Stimulated activated CD8-positive, alpha-beta memory T cell treated with anti-CD3 and anti-CD28 coated beads, Interleukin-12 subunit alpha, Interleukin-12 subunit beta, amount 100 ng/mL, for 24 hours (primary cell): ENCODE results near the gene MRPL58.
"Not testable (repeated sequence)": the region's sequence is repeated elsewhere in the genome, so short reads cannot be mapped to it uniquely, and the experiment has no call there.

Source experiments
- DNase-seq: peaks from one replicate; pipeline ENCODE4 v3.0.0-alpha.2; 2020; ENCODE audit errors: extremely low read depth

Gene MRPL58

DNA sequence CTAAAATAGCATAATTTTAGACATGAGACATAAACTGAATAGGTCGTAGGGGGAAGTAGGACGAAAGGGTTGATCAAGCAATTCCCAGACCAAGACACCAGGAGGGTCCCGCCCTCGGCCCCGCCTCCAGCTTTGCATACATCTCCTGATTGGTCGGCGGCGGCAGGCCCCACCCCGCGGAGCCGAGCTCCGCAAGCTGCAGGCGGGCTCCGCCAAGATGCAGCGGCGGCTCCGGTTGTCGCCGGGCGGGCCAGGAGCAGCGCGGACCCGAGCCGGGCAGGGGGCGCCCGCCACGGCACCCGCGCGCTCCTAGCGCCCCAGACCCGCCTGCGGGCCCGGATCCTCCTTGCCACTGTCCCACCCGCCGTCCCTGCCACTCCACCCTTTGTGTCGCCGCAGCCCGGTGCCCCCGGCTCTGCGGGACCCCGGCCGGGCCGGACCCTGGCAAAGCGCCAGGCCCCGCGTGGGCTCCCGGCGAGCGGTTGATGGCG lies 25.0 kb upstream of the MRPL58 start, which contains the start of gene CDR2L:
CDR2L (plus strand) TSS at position 215 of the 491 bp plus-strand sequence. CDS start 412 bp downstream, outside the sequence.
- DNase-seq, result peak; percentile 82

DNA sequence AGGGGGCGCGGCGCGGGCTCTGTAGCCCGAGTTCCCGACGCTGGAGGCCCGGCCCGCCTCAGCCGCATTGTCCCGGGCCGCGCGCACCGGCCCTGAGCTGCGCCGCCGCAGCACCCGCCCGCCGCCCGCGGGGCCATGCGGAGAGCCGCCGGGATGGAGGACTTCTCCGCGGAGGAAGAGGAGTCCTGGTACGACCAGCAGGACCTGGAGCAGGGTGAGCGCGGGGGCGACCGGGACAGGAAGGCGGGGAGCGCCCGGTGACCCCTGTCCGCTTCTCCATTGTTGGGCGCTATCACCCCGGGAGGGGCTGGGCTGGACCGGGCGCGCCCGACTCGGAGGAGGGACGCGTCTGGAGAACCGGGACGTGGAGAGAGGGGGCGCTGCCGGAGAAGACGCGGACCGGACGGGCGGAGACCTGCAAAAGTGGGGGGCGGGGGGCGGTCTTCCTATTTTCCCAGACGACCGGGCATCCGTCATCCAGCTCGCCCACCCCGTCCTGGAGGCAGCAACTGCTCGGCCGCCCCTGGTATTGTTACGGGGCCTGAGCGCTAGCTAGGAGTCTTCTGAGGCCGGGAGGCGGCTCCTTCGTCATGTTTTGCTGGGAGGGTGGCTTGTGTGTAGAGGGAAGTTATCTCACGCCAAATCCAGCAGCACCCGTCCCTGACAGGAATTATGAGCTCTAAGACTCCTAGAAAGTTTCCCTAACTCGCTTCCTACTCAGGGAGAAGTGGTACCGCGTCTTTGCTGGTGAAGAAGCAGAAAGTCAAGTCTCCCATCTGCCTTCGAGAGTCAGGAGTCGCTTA lies 24.4 kb upstream of the MRPL58 start:
- DNase-seq, result no peak

DNA sequence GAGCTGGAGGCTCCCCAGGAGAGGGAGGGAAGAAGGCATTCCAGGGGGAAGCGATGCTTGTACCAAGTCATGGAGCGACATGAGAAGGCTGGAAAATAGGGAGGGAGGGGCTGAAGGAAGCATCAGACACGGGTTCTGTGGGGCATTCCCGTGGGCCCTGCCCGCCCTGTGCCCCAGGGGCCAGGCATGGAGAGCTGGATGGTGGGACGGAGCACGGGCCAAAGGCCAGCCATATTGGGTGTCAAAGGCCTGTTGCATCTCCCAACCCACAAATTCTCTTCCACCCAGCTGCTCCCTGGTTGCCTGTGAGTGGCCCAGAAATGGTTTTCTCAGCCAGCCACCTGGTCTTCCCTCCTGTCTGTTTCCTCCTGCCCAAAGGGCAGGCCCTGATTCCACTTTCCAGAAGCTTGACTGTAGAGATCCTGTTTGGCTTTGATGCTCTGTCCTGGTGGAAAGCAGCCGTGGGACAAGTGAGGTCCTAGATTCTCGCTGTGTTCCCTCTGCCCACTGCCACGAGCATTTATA lies 21.8 kb upstream of the MRPL58 start:
- no peak for DNase-seq

DNA sequence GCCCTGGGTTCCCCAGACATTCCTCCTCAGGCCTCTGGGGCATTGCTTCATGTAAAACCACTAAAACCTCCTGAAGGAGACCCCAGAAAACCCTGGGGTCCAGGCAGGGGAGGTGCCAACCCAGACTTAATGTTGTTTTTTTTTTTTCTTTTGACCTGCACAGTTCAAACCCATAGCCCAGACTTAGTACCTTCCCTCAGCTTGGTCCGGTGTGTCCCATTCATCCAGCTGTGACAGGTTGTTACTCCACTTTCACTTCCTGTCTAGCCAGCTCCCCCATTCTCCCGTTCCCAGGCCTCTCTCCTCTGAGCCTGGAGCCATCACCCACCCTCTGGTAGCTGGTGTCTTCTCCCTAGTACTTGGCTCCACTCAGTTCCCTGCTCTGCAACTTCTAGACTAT lies 20.2 kb upstream of the MRPL58 start:
- DNase-seq, result no peak

GRCh38 chr17:74994440-74994839 lies 18.0 kb upstream of the MRPL58 start:
- DNase-seq, result no peak

GRCh38 chr17:74995847-74996246 lies 16.6 kb upstream of the MRPL58 start:
- no peak for DNase-seq

DNA sequence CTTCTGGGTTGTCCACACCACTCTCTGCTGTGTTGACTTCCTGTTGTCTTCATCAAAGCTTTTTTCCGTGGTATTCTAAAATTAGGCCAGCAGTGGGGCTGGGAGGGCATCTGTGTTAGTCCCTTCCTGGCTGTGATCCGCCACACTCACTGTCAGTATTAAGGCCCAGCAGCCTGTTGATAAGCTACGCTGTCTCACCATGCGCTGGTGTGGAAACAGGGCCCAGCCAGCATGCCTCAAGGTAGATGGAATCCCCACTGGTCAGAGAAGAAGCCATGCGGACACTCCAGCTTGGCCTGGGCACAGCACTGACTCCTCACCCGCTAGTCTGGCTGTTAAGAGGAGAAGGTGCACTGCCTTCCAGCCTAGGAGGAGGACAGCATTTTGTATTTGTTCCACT lies 13.7 kb upstream of the MRPL58 start:
- DNase-seq, result no peak

- no peak for DNase-seq
Observed at GRCh38 chr17:74999523-74999922, 12.9 kb upstream of the MRPL58 start.

DNA sequence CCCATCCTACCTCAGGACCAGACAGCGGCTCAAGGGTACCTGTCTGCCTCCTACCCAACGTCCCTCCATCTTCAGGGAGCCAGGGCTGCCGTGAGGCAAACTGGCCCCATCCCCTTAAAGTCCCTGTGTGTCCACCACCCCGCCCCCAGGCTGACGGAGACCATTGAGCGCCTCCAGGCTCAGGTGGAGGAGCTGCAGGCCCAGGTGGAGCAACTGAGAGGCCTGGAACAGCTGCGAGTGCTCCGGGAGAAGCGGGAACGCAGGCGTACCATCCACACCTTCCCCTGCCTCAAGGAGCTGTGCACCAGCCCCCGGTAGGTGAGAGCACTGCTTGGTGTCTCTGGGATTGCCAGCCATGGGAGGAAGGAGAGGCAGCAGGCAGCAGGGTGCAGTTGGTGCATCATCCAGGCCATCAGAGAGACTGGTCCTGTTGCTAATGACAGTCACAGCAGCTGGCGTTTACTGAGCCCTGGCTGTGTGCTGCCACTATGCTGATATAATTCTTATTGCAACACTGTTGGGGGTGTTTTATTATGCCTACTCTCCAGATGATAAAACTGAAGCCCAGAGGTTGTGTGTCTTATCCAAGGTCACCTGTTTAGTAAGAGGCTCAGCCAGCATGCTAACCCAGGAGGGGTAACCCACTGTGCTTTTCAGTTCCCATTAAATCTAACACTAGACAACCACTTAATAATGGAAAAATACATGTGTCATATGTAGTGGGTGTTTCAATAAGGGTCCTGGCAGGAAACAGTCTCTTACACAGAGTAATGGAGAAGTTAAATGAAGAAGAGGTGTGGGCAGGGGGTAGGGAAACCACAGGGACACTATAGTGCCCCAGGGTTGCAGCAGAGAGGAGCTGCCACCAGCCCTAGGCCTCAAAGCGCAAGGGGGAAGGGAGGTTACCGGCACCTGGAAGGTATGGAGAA lies 10.3 kb upstream of the MRPL58 start:
- DNase-seq, result no peak

- no peak for DNase-seq
Observed at GRCh38 chr17:75003070-75003956, 9.2 kb upstream of the MRPL58 start.

DNA sequence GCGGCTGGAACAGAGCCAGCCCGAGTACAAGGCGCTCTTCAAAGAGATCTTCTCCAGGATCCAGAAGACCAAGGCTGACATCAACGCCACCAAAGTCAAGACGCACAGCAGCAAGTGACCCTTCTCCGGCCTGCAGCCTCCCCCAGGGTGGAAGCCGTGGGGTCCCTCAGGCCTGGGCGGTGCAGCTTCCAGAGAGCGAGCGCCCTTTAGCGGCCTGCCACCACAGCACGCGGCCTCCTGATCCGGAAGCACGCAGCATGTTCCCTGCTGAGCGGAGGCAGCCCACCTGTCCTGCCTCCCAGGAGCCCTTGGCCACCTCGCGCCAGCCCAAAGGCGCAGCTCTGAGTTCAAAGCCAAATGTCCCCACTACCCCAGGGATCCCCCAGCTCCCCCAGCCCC lies 8.5 kb upstream of the MRPL58 start:
- no peak for DNase-seq

- DNase-seq, result no peak
Observed at GRCh38 chr17:75004371-75004770, 8.1 kb upstream of the MRPL58 start.

GRCh38 chr17:75005291-75005690 lies 7.2 kb upstream of the MRPL58 start:
- DNase-seq, result no peak

- DNase-seq, result not testable (repeated sequence)
Observed at GRCh38 chr17:75006084-75006483, 6.4 kb upstream of the MRPL58 start.

- DNase-seq, result no peak
Observed at GRCh38 chr17:75006653-75007052, 5.8 kb upstream of the MRPL58 start.

GRCh38 chr17:75008373-75008772 lies 4.1 kb upstream of the MRPL58 start:
- DNase-seq, result no peak

DNA sequence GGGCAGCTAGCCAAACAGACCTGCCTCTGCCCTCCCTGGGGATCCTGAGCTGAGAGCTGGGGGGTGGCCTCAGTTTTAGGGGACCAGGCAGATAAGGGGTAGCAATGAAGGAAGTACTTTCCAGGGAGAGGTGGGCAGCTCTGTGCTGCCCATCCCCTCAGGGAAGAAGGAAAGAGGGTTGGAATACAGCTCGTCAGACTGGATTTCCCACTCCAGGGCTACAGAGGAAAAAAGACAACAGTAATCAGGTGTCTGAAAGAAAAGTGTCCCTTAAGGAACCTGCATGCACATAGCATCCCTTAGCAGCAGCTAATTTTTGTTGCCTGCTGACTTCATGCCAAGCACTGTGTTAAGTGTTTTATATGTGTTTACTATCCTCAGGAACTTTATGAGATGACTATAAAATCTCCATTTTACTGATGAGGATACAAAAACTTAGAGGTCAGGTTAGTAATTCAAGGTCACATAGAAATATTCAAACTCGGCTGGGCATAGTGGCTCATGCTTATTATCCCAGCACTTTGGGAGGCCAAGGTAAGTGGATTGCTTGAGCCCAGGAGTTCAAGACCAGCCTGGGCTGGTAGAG lies 3.2 kb upstream of the MRPL58 start:
- DNase-seq, result no peak

DNA sequence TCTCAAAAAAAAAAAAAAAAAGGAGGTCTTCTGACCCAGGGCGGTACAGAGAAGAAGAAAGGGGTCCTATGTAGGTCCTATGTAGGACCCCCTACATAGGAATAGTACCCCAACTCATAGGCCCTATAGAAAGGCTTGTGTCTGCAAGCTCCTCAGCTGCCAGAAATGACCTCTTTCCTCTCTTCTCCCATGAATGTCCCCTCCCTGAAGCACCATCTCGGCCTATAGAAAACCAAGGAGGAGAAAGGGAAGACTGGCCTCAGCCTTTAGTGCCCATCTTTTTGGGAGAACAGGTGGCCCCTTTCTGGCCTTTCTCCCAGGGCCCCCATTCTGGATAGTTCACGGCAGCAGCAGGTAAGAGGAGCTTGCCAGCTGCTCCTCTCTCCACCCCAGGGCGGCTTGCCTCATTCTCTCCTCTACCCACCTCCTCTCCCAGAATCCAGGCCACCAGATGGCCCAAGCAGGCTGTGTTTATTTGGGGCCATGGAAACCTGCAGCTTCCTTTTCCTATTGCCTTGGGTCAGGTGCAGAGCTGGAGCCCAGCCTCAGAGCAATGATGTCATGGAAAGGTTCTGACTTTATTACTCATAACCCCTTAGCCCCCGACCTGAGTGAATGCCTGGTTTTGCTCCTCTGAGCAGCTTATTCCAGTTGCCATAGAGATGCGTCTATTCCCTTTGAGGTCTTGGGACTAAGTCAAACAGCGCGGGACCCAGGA lies 1.6 kb upstream of the MRPL58 start:
- no peak for DNase-seq

- no peak for DNase-seq
Observed at GRCh38 chr17:75011401-75012095, 922 bp upstream of the MRPL58 start.

DNA sequence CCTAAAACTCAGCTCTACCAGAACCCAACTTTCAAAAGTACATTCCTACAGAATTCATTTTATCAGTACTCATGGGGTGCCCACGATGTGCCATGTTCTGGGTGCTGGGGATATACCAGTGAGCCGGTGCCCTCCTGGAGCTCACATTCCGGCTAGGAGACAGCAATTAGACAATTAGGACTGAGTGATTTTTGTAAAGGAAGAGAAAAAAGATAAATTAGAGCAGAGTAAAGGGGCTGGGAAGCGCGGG lies 449 bp upstream of the MRPL58 start:
- DNase-seq, result no peak
